ENCODE measurements around the gene CIAO2B. TPM values are rescaled to one million over a fixed set of nuclear protein-coding genes. Genes with fewer than 3 reads are reported as not detected.

Gene CIAO2B
- total and polyA plus RNA-seq, 2 donors (not counting 3 experiments of a cell fraction or from before 2014, with no cell fraction given): 78.7 to 314 TPM

DNA sequence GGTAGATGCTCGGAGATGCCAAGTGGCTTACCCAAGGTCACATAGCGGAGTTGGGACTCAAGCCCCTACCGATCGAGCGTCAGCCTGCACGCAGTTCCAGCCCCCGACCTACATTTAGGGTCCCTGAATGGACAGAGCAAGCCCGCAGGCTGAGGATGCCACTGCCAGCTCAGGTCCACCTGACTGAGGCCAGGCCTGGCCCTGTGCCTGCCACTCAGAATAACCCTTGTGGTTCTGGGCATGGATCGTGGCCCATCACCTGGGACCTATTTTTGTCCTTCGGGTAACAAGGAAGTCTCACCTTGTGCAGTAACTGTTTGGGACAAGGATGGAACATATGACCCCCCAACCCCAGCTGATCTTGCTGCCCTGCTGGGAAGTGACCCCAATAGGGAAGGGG is 32.6 kb downstream of the CIAO2B start:
- Histone ChIP-seq H3K27ac (ENCODE audit: insufficient read depth, low read depth, low read length) (no peak overlapping the region), H3K36me3 (ENCODE audit: control insufficient read depth in 2 of 2, extremely low read depth in 1 of 2, insufficient read depth in 2 of 2, low read length in 2 of 2) (no peaks in the 10 kb centered on the region), H2AFZ (ENCODE audit: low read depth, low read length) (no peak overlapping the region), H4K20me1 (replicated peaks; ENCODE audit: control insufficient read depth, extremely low read depth, insufficient read depth, low read length) (no peaks in the 10 kb centered on the region), H3K9me1 (replicated peaks; ENCODE audit: control insufficient read depth, extremely low read depth, insufficient read depth, low read length) (no peaks in the 10 kb centered on the region), H3K4me3 (replicated peaks in 1 of 3; ENCODE audit: insufficient read depth in 1 of 3, low read depth in 1 of 3, low read length in 3 of 3) (no peak overlapping the region), H3K9ac (replicated peaks; ENCODE audit: extremely low read depth, insufficient read depth, low read length) (no peak overlapping the region), H3K4me1 (ENCODE audit: control insufficient read depth, extremely low read depth, insufficient read depth, low read length) (peaks cover 8% of the 10 kb centered on the region), H3K27me3 (ENCODE audit: control insufficient read depth in 2 of 2, insufficient read depth in 2 of 2, low read length in 2 of 2) (no peaks in the 10 kb centered on the region), H3K79me2 (ENCODE audit: control insufficient read depth, insufficient read depth, low read length) (no peaks in the 10 kb centered on the region), H3K9me3 (replicated peaks; ENCODE audit: control insufficient read depth, insufficient read depth, low read length) (no peaks in the 10 kb centered on the region), H3K4me2 (ENCODE audit: insufficient read depth, low read length) (no peak overlapping the region)
- CTCF ChIA-PET: interaction anchor here (1.0 to 1.4 kb wide), 2 partner anchors 34 to 253 kb away, joined by 3 to 4 read pairs; no protein-coding TSS in a partner anchor
- intact Hi-C loops (cut with micrococcal nuclease) (no loop called here), dilution Hi-C loops (cut with MboI; ENCODE audit: extremely low pct_ligation_motif_present, low sequenced_read_pairs) (no loop called here)
- DNase-seq (ENCODE audit: low read depth, low spot score) (no peak), FAIRE-seq (no peak)
- BruUV-seq (replicated peaks): no TSS peak
- TF ChIP-seq EZH2 (IDR thresholded peaks at IDR 0.05; ENCODE audit: borderline replicate concordance, low read depth, low read length, severe bottlenecking) (no peak), POLR2AphosphoS5 (IDR thresholded peaks at IDR 0.05; ENCODE audit: insufficient read depth, low read depth, low read length) (no peak), GATA2 (IDR thresholded peaks at IDR 0.05; ENCODE audit: insufficient read depth, insufficient read length, low read depth, low read length) (no peak), MYC (IDR thresholded peaks at IDR 0.05; ENCODE audit: low read depth, low read length) (no peak), FOS (IDR thresholded peaks at IDR 0.05; ENCODE audit: borderline replicate concordance, insufficient read depth, low read length) (no peak), JUN (IDR thresholded peaks at IDR 0.05; ENCODE audit: borderline replicate concordance, insufficient read depth, insufficient read length, low read depth) (no peak), POLR2A (IDR thresholded peaks at IDR 0.05; ENCODE audit: low read depth, low read length) (no peak)
- TF ChIP-seq, protein P1, sequence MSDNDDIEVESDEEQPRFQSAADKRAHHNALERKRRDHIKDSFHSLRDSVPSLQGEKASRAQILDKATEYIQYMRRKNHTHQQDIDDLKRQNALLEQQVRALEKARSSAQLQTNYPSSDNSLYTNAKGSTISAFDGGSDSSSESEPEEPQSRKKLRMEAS (IDR thresholded peaks at IDR 0.05; ENCODE audit: insufficient read depth, insufficient read length): no peak
- TF ChIP-seq, protein P2, sequence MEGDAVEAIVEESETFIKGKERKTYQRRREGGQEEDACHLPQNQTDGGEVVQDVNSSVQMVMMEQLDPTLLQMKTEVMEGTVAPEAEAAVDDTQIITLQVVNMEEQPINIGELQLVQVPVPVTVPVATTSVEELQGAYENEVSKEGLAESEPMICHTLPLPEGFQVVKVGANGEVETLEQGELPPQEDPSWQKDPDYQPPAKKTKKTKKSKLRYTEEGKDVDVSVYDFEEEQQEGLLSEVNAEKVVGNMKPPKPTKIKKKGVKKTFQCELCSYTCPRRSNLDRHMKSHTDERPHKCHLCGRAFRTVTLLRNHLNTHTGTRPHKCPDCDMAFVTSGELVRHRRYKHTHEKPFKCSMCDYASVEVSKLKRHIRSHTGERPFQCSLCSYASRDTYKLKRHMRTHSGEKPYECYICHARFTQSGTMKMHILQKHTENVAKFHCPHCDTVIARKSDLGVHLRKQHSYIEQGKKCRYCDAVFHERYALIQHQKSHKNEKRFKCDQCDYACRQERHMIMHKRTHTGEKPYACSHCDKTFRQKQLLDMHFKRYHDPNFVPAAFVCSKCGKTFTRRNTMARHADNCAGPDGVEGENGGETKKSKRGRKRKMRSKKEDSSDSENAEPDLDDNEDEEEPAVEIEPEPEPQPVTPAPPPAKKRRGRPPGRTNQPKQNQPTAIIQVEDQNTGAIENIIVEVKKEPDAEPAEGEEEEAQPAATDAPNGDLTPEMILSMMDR (IDR thresholded peaks at IDR 0.05; ENCODE audit: extremely low read depth in 1 of 2, insufficient read depth in 1 of 2, low read depth in 1 of 2, low read length in 2 of 2): no peak
- POLR2A ChIA-PET: no interaction called here
